Measurements from ENCODE around the gene TMEM8B.

TMEM8B gene

DNA sequence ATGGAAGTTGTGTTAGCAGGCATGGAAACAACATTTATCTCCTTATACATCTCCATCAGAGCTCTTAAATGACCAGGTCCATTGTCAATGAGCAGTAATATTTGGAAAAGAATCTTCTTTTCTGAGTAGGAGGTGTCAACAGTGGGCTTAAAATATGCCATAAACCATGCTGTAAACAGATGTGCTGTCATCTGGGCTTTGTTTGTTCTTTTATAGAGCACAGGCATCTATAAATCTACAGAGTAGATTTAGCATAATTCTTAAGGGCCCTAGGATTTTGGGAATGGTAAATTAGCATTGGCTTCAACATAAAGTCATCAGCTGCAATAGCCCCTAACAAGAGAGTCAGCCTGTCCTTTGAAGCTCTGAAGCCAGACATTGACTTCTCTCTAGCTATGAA is 69.3 kb downstream of the TMEM8B start:
- no peak overlapping the region for H3K27ac ChIP-seq (replicated peaks)
- H3K4me3 ChIP-seq (replicated peaks; ENCODE audit: insufficient read depth, low read length), result no peak overlapping the region
- peaks cover 12% of the 10 kb centered on the region for H3K27me3 ChIP-seq (ENCODE audit: insufficient read depth, poor library complexity, severe bottlenecking)
- TF ChIP-seq, protein P1, sequence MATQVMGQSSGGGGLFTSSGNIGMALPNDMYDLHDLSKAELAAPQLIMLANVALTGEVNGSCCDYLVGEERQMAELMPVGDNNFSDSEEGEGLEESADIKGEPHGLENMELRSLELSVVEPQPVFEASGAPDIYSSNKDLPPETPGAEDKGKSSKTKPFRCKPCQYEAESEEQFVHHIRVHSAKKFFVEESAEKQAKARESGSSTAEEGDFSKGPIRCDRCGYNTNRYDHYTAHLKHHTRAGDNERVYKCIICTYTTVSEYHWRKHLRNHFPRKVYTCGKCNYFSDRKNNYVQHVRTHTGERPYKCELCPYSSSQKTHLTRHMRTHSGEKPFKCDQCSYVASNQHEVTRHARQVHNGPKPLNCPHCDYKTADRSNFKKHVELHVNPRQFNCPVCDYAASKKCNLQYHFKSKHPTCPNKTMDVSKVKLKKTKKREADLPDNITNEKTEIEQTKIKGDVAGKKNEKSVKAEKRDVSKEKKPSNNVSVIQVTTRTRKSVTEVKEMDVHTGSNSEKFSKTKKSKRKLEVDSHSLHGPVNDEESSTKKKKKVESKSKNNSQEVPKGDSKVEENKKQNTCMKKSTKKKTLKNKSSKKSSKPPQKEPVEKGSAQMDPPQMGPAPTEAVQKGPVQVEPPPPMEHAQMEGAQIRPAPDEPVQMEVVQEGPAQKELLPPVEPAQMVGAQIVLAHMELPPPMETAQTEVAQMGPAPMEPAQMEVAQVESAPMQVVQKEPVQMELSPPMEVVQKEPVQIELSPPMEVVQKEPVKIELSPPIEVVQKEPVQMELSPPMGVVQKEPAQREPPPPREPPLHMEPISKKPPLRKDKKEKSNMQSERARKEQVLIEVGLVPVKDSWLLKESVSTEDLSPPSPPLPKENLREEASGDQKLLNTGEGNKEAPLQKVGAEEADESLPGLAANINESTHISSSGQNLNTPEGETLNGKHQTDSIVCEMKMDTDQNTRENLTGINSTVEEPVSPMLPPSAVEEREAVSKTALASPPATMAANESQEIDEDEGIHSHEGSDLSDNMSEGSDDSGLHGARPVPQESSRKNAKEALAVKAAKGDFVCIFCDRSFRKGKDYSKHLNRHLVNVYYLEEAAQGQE (IDR thresholded peaks at IDR 0.05; ENCODE audit: insufficient replicate concordance, low read depth), result no peak
- TF ChIP-seq GABPA (IDR thresholded peaks at IDR 0.05; ENCODE audit: low read depth), result no peak
- TF ChIP-seq POLR2AphosphoS5 (IDR thresholded peaks at IDR 0.05; ENCODE audit: low read depth), result no peak
- TF ChIP-seq, protein P2, sequence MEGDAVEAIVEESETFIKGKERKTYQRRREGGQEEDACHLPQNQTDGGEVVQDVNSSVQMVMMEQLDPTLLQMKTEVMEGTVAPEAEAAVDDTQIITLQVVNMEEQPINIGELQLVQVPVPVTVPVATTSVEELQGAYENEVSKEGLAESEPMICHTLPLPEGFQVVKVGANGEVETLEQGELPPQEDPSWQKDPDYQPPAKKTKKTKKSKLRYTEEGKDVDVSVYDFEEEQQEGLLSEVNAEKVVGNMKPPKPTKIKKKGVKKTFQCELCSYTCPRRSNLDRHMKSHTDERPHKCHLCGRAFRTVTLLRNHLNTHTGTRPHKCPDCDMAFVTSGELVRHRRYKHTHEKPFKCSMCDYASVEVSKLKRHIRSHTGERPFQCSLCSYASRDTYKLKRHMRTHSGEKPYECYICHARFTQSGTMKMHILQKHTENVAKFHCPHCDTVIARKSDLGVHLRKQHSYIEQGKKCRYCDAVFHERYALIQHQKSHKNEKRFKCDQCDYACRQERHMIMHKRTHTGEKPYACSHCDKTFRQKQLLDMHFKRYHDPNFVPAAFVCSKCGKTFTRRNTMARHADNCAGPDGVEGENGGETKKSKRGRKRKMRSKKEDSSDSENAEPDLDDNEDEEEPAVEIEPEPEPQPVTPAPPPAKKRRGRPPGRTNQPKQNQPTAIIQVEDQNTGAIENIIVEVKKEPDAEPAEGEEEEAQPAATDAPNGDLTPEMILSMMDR (IDR thresholded peaks at IDR 0.05; ENCODE audit: insufficient read depth, low read length), result no peak
- no peak for TF ChIP-seq SPI1 (IDR thresholded peaks at IDR 0.05; ENCODE audit: borderline replicate concordance, low read depth)
- no peak for DNase-seq (ENCODE audit: low read depth in 1 of 2, low spot score in 1 of 2)

DNA sequence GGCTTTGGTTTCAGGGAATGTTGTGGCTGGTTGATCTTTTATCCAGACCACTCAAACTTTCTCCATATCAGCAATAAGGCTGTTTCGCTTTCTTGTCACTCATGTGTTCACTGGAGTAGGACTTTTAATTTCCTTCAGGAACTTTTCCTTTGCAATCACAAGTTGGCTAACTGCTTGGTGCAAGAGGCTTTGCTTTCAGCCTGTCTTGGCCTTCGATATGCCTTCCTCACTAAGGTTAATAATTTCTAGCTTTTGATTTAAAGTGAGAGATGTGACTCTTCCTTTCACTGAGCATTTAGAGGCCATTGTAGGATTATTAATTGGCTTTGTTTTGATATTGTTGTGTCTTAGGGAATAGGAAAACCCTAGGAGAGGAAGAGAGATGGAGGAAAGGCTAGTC is 70.0 kb downstream of the TMEM8B start:
- no peak overlapping the region for H3K27ac ChIP-seq (replicated peaks)
- peaks cover 9% of the 10 kb centered on the region for H3K27me3 ChIP-seq (ENCODE audit: insufficient read depth, poor library complexity, severe bottlenecking)
- H3K4me3 ChIP-seq (replicated peaks; ENCODE audit: insufficient read depth, low read length), result no peak overlapping the region
- TF ChIP-seq, protein P2 (IDR thresholded peaks at IDR 0.05; ENCODE audit: insufficient read depth, low read length), result no peak
- TF ChIP-seq GABPA (IDR thresholded peaks at IDR 0.05; ENCODE audit: low read depth) (no peak), POLR2AphosphoS5 (IDR thresholded peaks at IDR 0.05; ENCODE audit: low read depth) (no peak), SPI1 (IDR thresholded peaks at IDR 0.05; ENCODE audit: borderline replicate concordance, low read depth) (no peak)
- TF ChIP-seq, protein P1 (IDR thresholded peaks at IDR 0.05; ENCODE audit: insufficient replicate concordance, low read depth), result no peak
- DNase-seq (ENCODE audit: low read depth in 1 of 2, low spot score in 1 of 2), result no peak

DNA sequence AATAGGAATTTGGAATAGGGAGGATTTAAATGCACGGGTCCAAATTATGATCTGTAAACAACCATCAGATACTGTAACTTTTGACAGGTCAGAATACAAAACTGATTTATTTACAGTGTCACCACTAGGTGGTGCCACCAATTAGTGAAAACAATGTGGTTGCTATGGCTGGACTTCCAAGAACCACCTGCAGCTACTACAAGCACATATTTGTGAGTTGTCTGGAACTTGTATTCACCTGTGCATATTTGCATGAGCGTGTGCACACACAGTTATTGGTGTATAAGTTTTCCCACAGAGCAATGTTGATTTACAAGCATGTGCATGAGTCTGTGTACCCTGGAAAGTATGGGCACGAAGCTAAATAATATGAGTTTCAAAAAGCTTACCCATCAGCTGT is 74.0 kb downstream of the TMEM8B start:
- Histone ChIP-seq H3K27ac (replicated peaks) (no peak overlapping the region), H3K4me3 (replicated peaks; ENCODE audit: insufficient read depth, low read length) (no peak overlapping the region), H3K27me3 (ENCODE audit: insufficient read depth, poor library complexity, severe bottlenecking) (peaks cover 11% of the 10 kb centered on the region)
- TF ChIP-seq GABPA (IDR thresholded peaks at IDR 0.05; ENCODE audit: low read depth), result no peak
- TF ChIP-seq POLR2AphosphoS5 (IDR thresholded peaks at IDR 0.05; ENCODE audit: low read depth), result no peak
- TF ChIP-seq, protein P2 (IDR thresholded peaks at IDR 0.05; ENCODE audit: insufficient read depth, low read length), result peak; percentile 43
- no peak for TF ChIP-seq SPI1 (IDR thresholded peaks at IDR 0.05; ENCODE audit: borderline replicate concordance, low read depth)
- TF ChIP-seq, protein P1 (IDR thresholded peaks at IDR 0.05; ENCODE audit: insufficient replicate concordance, low read depth), result no peak
- DNase-seq (ENCODE audit: low read depth in 1 of 2, low spot score in 1 of 2), result peak in 1 of 2 experiments; percentile 35
